HG03045 (cell line): Measurements from ENCODE around the gene FBF1.
"Not testable (repeated sequence)": the region's sequence is repeated elsewhere in the genome, so short reads cannot be mapped to it uniquely, and the experiment has no call there.

Experiments
- ATAC-seq: cut with Tn5 transposase; IDR thresholded peaks from one replicate; pipeline ENCODE4 v1.9.1; 2021; ENCODE audit warnings: mild to moderate bottlenecking, moderate library complexity; ENCODE audit not compliant: unreplicated experiment

Gene FBF1, protein sequence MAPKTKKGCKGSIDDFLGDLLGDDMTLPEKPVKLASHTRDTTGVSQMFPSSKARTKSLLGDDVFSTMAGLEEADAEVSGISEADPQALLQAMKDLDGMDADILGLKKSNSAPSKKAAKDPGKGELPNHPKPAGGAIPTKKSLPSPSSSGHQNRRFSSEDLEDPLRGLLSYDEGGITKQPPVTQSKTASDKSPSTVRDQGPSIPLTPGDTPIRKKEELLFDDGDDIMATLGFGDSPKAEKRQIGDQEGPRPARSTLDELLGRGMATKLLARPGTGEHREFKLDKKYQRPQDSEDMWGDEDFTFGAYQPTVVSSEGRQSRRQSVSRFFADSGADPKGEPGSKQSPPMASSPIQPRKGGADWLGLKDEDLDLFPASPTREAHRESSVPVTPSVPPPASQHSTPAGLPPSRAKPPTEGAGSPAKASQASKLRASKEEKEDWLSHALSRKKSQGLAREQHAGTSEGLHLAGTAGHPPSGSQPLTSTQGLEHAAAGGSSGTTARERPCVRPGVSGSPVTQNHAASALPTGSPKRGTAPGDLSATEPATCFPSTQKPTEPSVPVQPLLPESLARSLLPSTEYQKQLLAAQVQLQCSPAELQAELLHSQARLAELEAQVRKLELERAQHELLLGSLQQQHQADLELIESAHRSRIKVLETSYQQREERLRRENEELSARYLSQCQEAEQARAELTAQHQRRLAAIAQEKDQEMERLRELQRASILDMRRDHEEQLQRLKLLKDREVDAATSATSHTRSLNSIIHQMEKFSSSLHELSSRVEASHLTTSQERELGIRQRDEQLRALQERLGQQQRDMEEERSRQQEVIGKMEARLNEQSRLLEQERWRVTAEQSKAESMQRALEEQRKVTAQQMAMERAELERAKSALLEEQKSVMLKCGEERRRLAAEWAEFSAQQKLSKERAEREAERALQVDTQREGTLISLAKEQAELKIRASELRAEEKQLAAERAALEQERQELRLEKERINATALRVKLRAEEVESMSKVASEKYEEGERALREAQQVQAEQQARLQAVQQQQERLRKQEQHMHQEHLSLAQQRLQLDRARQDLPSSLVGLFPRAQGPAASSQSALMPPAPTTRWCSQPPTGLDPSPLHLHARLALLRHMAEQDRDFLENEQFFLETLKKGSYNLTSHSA

DNA sequence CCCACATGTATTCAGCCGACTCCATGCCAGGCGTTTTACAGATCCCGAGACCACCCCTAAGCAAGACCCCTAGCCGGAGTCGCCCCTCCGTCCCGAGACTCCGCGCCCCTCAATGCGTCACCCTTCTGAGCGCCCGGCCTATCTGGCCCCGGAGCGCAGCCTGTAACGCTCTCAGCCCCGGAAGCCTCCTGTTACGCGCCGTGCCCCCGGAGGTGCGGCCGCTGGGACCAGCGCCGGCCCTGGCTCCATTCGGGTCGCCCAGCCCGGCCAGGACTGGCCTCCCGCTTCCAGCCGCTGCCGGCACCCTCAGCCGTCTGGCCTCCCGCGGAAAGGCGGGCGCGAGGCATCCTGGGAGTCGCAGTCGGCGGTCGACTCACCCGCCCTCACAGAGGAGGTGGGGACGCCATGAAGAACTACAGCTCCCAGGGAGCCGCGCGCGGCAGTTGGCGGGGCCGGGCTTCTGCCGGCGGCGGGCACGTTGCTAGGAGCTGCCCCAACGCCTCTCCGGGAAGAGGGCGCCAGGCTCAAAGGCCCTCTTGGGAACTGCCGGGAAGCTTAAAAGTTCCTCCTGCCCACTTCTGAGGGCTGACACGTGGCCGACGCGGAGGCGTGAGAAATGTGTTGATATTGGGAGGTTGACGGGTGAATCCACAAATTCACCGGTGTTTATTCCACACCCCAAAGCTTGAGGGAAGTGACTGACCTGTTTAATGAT, at the start of gene FBF1:
FBF1 (minus strand) TSS at position 316 of the 715 bp plus-strand sequence. CDS start 2,893 bp downstream, outside the sequence.
- peak; percentile 96 for ATAC-seq

- ATAC-seq, result no peak
Observed at GRCh38 chr17:75987041-75987440, 46.2 kb upstream of the FBF1 start.

- ATAC-seq, result no peak
Observed at GRCh38 chr17:75985986-75986385, 45.1 kb upstream of the FBF1 start.

DNA sequence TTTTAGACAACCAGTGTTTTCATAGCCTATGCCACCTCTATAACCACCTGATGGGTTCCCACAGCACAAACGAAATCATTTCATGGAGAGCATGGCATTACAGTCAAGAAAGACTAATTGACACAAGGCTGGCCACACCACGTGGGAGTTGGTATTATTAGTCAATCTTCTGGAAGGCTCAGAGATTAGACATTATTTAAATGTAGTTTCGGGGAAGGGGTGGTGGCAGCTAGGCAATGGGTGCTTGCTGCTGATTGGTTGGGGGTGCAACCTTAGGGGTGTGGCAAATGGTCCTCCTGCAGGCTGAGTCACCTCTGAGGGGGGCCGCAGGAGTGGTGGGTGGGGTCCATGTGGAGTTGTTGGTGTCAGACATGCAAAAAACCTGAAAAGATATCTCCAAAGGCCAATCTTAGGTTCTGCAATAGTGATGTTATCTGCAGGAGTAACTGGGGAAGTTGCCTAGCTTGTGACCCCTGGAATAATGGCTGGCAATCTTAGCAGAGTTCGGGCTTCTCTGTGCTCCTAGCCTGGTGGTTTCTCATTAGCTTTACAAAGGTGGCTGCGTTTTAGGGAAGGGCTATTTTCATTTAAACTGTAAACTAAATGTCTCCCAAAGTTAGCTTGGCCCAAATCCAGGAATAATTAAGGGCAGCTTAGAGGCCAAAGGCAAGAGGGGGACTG, 42.8 kb upstream of the FBF1 start:
- no peak for ATAC-seq

- ATAC-seq, result no peak
Observed at GRCh38 chr17:75981019-75981615, 40.3 kb upstream of the FBF1 start.

DNA sequence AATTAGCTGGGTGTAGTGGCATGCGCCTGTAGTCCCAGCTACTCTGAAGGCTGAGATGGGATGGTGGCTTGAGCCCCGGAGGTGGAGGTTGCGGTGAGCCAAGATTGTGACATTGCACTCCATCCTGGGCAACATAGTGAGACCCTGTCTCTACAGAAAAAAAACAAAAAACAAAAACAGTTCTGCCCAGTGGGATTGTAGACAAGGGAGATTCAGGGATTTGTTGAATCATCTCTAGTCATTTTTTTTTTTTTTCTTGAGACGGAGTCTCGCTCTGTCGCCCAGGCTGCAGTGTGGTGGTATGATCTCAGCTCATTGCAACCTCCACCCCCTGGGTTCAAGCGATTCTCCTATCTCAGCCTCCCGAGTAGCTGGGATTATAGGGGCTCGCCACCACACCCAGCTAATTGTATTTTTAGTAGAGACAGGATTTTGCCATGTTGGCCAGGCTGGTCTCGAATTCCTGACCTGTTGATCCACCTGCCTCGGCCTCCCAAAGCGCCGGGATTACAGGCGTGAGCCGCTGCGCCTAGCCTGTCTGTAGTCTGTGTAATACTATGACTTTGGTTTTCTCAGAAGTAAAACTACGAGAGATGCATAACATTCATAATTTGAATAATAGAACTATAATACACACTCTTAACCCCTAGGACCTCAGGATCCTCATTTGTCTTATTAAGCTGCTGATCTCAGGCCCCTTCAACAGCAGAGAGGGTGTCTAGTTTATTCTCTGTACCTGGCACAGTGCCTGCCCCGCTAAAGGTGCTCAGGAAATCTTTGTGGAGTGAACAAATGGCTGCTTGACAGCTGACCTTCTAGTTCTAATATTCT, 39.6 kb upstream of the FBF1 start:
- no peak for ATAC-seq

- ATAC-seq, result no peak
Observed at GRCh38 chr17:75979705-75980187, 38.9 kb upstream of the FBF1 start.

DNA sequence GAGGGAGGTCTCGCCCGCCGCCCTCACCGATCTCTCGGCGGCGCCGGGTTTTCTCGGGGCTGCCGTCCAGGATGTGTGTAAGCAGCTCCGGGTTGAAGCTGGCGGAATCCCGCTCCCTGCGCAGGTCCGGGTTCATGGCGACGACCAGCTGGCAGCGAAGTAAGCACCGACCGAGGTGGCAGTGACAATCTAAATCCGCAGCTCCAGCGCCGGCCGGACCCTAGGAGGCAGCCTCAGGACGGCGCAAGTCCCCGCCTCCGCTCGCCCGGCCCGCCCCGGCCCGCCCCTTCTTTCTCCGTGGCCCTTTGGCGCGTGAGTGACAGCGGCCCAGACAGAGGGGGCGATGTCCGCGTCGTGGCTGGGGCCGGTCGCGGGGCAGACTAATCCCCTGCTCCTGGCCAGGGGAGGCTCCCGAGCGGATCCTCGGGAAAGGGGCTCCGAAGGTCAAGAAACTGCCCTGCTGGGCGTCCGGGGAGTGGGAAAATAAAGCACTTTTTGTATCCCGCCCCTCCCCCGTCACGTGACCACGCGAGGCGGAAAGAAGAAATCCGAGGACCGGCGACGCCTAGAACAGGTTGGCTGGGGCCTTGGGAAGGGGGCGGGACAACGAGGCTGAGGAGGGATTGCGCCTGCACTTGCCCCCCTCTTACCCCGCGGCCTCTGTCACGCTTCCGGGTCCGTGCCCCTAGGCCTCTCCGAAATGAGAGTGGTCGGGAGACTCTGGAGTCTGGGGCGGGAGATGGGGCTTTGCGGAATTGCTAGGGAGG, 38.3 kb upstream of the FBF1 start, which contains the start of the genes ACOX1 and TEN1:
ACOX1 (minus strand) TSS at position 229 of the 767 bp plus-strand sequence; CDS start at position 136, 93 bp downstream.
TEN1 (plus strand) TSS at position 303 of the 767 bp plus-strand sequence. CDS start 6,953 bp downstream, outside the sequence.
- peak; percentile 87 for ATAC-seq

GRCh38 chr17:75976175-75976848, 35.5 kb upstream of the FBF1 start:
- no peak for ATAC-seq

DNA sequence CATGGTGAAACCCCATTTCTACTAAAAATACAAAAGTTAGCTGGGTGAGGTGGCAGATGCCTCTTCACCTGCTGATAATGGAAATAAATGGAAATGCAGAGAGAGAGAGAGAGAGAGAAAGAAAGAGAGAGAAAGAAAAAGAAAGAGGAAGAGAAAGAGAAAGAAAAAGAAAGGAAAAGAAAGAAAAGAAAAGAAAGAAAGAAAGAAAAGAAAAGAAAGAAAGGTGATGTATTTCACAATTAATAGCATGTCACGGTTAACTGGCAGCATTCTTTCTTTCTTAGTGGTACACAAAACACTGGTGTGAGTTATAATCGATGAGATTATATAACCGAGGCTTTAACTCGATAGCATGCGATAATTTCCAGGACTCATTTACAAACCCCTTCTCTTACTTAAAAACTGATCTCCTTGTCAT, 34.9 kb upstream of the FBF1 start:
- ATAC-seq, result no peak

DNA sequence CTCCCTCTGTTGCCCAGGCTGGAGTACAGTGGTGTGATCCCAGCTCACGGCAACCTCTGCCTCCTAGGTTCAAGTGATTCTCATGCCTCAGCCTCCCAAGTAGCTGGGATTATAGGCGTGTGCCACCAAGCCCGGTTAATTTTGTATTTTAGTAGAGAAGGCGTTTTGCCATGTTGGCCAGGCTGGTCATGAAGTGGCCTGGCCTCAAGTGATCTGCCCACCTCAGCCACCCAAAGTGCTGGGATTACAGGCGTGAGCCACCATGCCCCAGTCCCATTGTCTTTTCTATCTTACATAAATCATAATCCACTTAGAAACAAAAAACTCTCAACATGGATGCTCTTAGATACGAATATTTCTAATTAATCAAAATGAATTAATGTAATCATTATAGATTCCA, 34.3 kb upstream of the FBF1 start:
- ATAC-seq, result not testable (repeated sequence)

- no peak for ATAC-seq
Observed at GRCh38 chr17:75970626-75971025, 29.8 kb upstream of the FBF1 start.

- ATAC-seq, result no peak
Observed at GRCh38 chr17:75970011-75970523, 29.2 kb upstream of the FBF1 start.

DNA sequence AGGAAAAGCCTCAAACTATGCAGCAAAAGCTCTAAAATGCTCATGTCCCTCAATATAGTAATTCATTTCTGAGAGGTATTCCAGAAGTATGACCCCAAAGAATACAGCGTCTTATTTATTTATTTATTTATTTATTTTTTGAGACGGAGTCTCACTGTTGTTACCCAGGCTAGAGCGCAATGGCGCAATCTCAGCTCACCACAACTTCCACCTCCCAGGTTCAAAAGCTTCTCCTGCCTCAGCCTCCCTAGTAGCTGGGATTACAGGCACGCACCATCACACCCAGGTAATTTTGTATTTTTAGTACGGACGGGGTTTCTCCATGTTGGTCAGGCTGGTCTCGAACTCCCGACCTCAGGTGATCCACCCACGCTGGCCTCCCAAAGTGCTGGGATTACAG, 28.2 kb upstream of the FBF1 start:
- not testable (repeated sequence) for ATAC-seq

DNA sequence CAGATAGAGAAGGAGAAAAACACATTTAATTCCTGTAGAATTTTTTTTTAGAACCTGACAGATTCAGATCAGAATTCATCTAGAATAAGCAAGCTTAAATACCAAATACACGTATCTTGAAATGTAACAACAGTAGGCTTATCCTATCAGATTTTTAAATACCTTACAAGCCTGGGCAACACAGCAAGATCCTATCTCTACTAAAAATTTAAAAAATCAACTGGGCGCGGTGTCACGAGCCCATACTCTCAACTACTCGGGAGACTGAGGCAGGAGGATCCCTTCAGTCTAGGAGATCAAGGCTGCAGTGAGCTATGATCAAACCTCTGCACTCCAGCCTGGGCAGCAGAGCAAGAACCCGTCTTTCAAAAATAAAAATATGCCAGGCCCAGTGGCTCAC, 24.6 kb upstream of the FBF1 start:
- no peak for ATAC-seq

DNA sequence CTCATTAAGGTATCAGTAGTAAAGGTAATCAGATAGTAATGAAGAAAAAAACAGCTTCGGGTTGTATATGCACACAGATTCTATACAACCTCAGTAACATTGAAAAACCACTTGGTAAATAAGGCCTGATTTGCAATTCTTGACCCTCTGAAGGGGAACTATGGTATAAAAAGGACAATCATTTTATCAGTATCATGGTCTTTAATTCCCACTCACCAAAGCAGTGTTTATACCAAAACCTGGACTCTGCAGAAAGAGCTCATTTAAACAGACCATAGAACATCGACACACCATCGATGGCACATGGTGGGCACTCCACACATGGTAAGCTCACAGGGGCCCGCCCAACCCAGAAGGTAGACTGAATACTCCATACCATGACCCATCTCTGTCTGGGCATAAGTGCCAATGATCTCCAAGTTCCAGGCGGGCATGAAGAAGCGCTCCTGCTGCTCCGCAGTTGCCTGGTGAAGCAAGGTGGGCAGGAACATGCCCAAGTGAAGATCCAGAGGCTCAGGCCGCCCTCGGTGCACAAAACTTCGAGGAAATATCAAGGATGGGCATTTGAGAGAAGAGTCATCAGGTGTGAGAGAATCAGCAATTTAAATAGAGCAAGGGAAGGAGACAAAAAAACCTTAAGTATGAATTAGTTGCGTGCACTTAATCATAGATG, 19.1 kb upstream of the FBF1 start:
- ATAC-seq, result no peak
